Left lung (tissue), 10 donors: ENCODE measurements around the gene EIF2S1. TPM values are rescaled to one million over a fixed set of nuclear protein-coding genes. Genes with fewer than 3 reads are reported as not detected.

ENCODE experiments used
- ATAC-seq: fragments of 200-7000 bp; cut with Tn5 transposase; one replicate; pipeline ENCODE4 v1.9.1; 2020; ENCODE audit warnings: moderate library complexity
- DNase-seq, 4 donors: peaks; one replicate each; pipeline ENCODE4 v3.0.0-alpha.2; 2013 to 2020
- H3K27ac ChIP-seq, 2 donors: fragments of 200-600 bp; sonication (generic) in 1 of 2; one replicate each; pipeline versions ENCODE4 v1.5.0 to v1.8.0; 2020 to 2021
- H3K27me3 ChIP-seq, 2 donors: fragments of 200-600 bp; sonication (generic) in 1 of 2; one replicate each; pipeline versions ENCODE4 v1.5.0 to v1.8.0; 2020 to 2021
- H3K36me3 ChIP-seq, 2 donors: fragments of 200-600 bp; sonication (generic) in 1 of 2; one replicate each; pipeline versions ENCODE4 v1.5.0 to v1.8.0; 2020 to 2021
- H3K4me1 ChIP-seq, 2 donors: fragments of 200-600 bp; one replicate each; pipeline ENCODE4 v1.8.0; 2021
- H3K4me3 ChIP-seq, 2 donors: fragments of 200-600 bp; sonication (generic) in 1 of 2; one replicate each; pipeline versions ENCODE4 v1.5.0 to v1.8.0; 2020 to 2021; ENCODE audit warnings: mild to moderate bottlenecking in 1 of 2
- H3K9me3 ChIP-seq, 2 donors: fragments of 200-600 bp; sonication (generic) in 1 of 2; one replicate each; pipeline versions ENCODE4 v1.5.0 to v1.8.0; 2020 to 2021
- CTCF ChIP-seq, 2 donors: fragments of 200-600 bp; sonication (generic) in 1 of 2; IDR thresholded peaks; one replicate each; pipeline versions ENCODE4 v1.5.0 to v1.8.0; 2021; ENCODE audit warnings: antibody characterized with exemption in 2 of 2
- intact Hi-C, 2 donors: fragments of 100-400 bp; cut with DNase I; formaldehyde crosslinking; loops; one replicate each; pipeline versions ENCODE4 v1.11.2 to v1.14.2; 2022
- polyA plus RNA-seq, 6 donors: library from polyadenylated mRNA; unstranded; fragments of 120-200 nt; gene quantifications; one replicate each; pipeline ENCODE4 v1.2.1, GENCODE V29; 2013; ENCODE audit not compliant: insufficient read length in 6 of 6
- total RNA-seq, 2 donors: library from RNA; stranded (reverse); fragmentation: NEBNext Ultra II Directional; extraction: Animal tissue kit (Norgen Biotek cat#: 25700); gene quantifications; one replicate each; pipeline ENCODE4 v1.2.1, GENCODE V29; 2021
- donor health status: DM: no; HTN: yes; CAD: no.
- donor health status: DM: no; HTN: no; CAD: no.

Gene EIF2S1
- total and polyA plus RNA-seq, 8 donors, result 64.0 to 99.4 (median 84.9) TPM

- H3K9me3 ChIP-seq, result no peaks in the 10 kb centered on the region
- peaks cover 0 to 15% of the 10 kb centered on the region in 2 donors for H3K27me3 ChIP-seq
- no peak overlapping the region for H3K27ac ChIP-seq
- TF ChIP-seq CTCF (IDR thresholded peaks at IDR 0.05), result no peak
- no peaks in the 10 kb centered on the region for H3K36me3 ChIP-seq
- no peak for DNase-seq
- H3K4me1 ChIP-seq, result peaks cover 2 to 3% of the 10 kb centered on the region in 2 donors
- intact Hi-C loops, result loop anchor here in 1 of 2 donors (5.0 kb wide), 1 partner anchor 146 kb away; no protein-coding TSS in a partner anchor
- ATAC-seq, result no peak
- no peak overlapping the region for H3K4me3 ChIP-seq
These were observed 66.0 kb downstream of the EIF2S1 start for GRCh38 chr14:67426161-67426560.

GRCh38 chr14:67426983-67427606 is 67.0 kb downstream of the EIF2S1 start:
- peaks cover 2 to 3% of the 10 kb centered on the region in 2 donors for H3K4me1 ChIP-seq
- TF ChIP-seq CTCF (IDR thresholded peaks at IDR 0.05), result peak; percentile 53 to 75
- H3K27ac ChIP-seq, result no peak overlapping the region
- intact Hi-C loops, result loop anchor here in 1 of 2 donors (5.0 kb wide), 1 partner anchor 145 kb away; no protein-coding TSS in a partner anchor
- H3K9me3 ChIP-seq, result no peaks in the 10 kb centered on the region
- peaks cover 0 to 15% of the 10 kb centered on the region in 2 donors for H3K27me3 ChIP-seq
- ATAC-seq (peak; percentile 95), DNase-seq (peak in 3 of 4 donors; percentile 55 to 87 (median 64))
- no peak overlapping the region for H3K4me3 ChIP-seq
- no peaks in the 10 kb centered on the region for H3K36me3 ChIP-seq

- H3K9me3 ChIP-seq, result no peaks in the 10 kb centered on the region
- H3K27ac ChIP-seq, result no peak overlapping the region
- DNase-seq, result no peak
- no peak for ATAC-seq
- H3K27me3 ChIP-seq, result peaks cover 0 to 15% of the 10 kb centered on the region in 2 donors
- peaks cover 2 to 3% of the 10 kb centered on the region in 2 donors for H3K4me1 ChIP-seq
- H3K4me3 ChIP-seq, result no peak overlapping the region
- no peaks in the 10 kb centered on the region for H3K36me3 ChIP-seq
- TF ChIP-seq CTCF (IDR thresholded peaks at IDR 0.05), result no peak
- intact Hi-C loops, result loop anchor here in 1 of 2 donors (5.0 kb wide), 1 partner anchor 144 kb away; no protein-coding TSS in a partner anchor
These were observed 68.4 kb downstream of the EIF2S1 start for GRCh38 chr14:67428501-67429031.

GRCh38 chr14:67429510-67430205 is 69.5 kb downstream of the EIF2S1 start:
- Histone ChIP-seq H3K27me3 (peaks cover 0 to 15% of the 10 kb centered on the region in 2 donors), H3K9me3 (no peaks in the 10 kb centered on the region), H3K27ac (no peak overlapping the region), H3K4me1 (peaks cover 2 to 3% of the 10 kb centered on the region in 2 donors), H3K4me3 (no peak overlapping the region), H3K36me3 (no peaks in the 10 kb centered on the region)
- intact Hi-C loops, result loop anchor here in 1 of 2 donors (5.0 kb wide), 1 partner anchor 143 kb away; no protein-coding TSS in a partner anchor
- DNase-seq (no peak), ATAC-seq (no peak)
- TF ChIP-seq CTCF (IDR thresholded peaks at IDR 0.05), result no peak

- Histone ChIP-seq H3K4me3 (no peak overlapping the region), H3K36me3 (no peaks in the 10 kb centered on the region), H3K27me3 (peaks cover 0 to 11% of the 10 kb centered on the region in 2 donors), H3K27ac (no peak overlapping the region), H3K4me1 (peaks cover 2 to 3% of the 10 kb centered on the region in 2 donors), H3K9me3 (no peaks in the 10 kb centered on the region)
- DNase-seq, result no peak
- ATAC-seq, result no peak
- TF ChIP-seq CTCF (IDR thresholded peaks at IDR 0.05), result no peak
- intact Hi-C loops, result no loop called here
These were observed 72.0 kb downstream of the EIF2S1 start for GRCh38 chr14:67432050-67432564.
